SK-N-SH (cell line): ENCODE results near the gene KRT14. TPM values are rescaled to one million over a fixed set of nuclear protein-coding genes. Genes with fewer than 3 reads are reported as not detected.

Experiments used
- CTCF ChIA-PET: fragments of 300-600, 350-600 bp; formaldehyde crosslinking; extraction: SDS; loops from one replicate; lab custom pipeline; 2021; lab: Yijun Ruan, JAX
- POLR2A ChIA-PET: fragments of 350-600 bp; sonication (Branson Sonifier 250); formaldehyde crosslinking; extraction: SDS; loops from one replicate; lab custom pipeline; 2020; ENCODE audit warnings: antibody characterized with exemption, inconsistent platforms; lab: Yijun Ruan, JAX
- DNase-seq: peaks from one replicate; pipeline ENCODE4 v3.0.0; 2012
- H2AFZ ChIP-seq: fragments of 200-600 bp; sonication (generic); 2 replicates; pipeline ENCODE4 v1.8.1; 2016; ENCODE audit warnings: antibody characterized with exemption, mild to moderate bottlenecking, low read depth
- H3F3A ChIP-seq: fragments of 200-600 bp; sonication (generic); replicated peaks from 2 replicates; pipeline ENCODE3; 2016; ENCODE audit warnings: antibody characterized with exemption, mild to moderate bottlenecking; ENCODE audit not compliant: insufficient read depth
- H3K27ac ChIP-seq, 2 experiments: fragments of 200-500 bp in 1 of 2; fragments of 200-600 bp in 1 of 2; sonication (Bioruptor generic) in 1 of 2; sonication (generic), shearing (Covaris generic) in 1 of 2; 2 replicates each; pipeline versions ENCODE4 v1.5.1 to v1.6.1; 2014 to 2016; ENCODE audit warnings: low read depth in 2 of 2, inconsistent platforms in 1 of 2, low read length in 1 of 2, mild to moderate bottlenecking in 1 of 2, mixed read lengths in 1 of 2
- H3K27me3 ChIP-seq: fragments of 200-600 bp; sonication (generic), shearing (Covaris generic); 2 replicates; pipeline ENCODE4 v1.6.1; 2016; ENCODE audit warnings: mixed run types; ENCODE audit not compliant: insufficient read depth
- H3K36me3 ChIP-seq, 2 experiments: fragments of 200-500 bp in 1 of 2; fragments of 200-600 bp in 1 of 2; sonication (Bioruptor generic) in 1 of 2; sonication (generic) in 1 of 2; replicated peaks in 1 of 2; 2 replicates each; pipeline versions ENCODE3 to v1.5.1; 2014 to 2016; ENCODE audit warnings: low read length in 1 of 2, mild to moderate bottlenecking in 1 of 2; ENCODE audit not compliant: insufficient read depth in 2 of 2, control insufficient read depth in 1 of 2
- H3K4me1 ChIP-seq, 2 experiments: fragments of 200-500 bp in 1 of 2; fragments of 200-600 bp in 1 of 2; sonication (Bioruptor generic) in 1 of 2; sonication (generic), shearing (Covaris generic) in 1 of 2; 2 replicates each; pipeline versions ENCODE4 v1.5.1 to v1.6.1; 2014 to 2016; ENCODE audit warnings: low read depth in 1 of 2, low read length in 1 of 2, mixed run types in 1 of 2; ENCODE audit not compliant: insufficient read depth in 2 of 2, control insufficient read depth in 1 of 2
- H3K4me2 ChIP-seq: fragments of 200-600 bp; sonication (generic), shearing (Covaris generic); 2 replicates; pipeline ENCODE4 v1.6.1; 2017; ENCODE audit warnings: mixed run types
- H3K4me3 ChIP-seq, 2 experiments: fragments of 200-500 bp in 1 of 2; fragments of 200-600 bp in 1 of 2; sonication (Bioruptor generic) in 1 of 2; sonication (generic), shearing (Covaris generic) in 1 of 2; 2 replicates each; pipeline versions ENCODE4 v1.5.1 to v1.8.1; 2014 to 2016; ENCODE audit warnings: low read depth in 2 of 2, inconsistent platforms in 1 of 2, low read length in 1 of 2, mild to moderate bottlenecking in 1 of 2, mixed read lengths in 1 of 2, moderate library complexity in 1 of 2
- H3K79me2 ChIP-seq: fragments of 200-600 bp; sonication (generic); 2 replicates; pipeline ENCODE4 v1.8.1; 2017; ENCODE audit warnings: mild to moderate bottlenecking; ENCODE audit not compliant: insufficient read depth
- H3K9ac ChIP-seq: fragments of 200-600 bp; sonication (generic); 2 replicates; pipeline ENCODE4 v1.6.1; 2017; ENCODE audit warnings: mixed run types
- H3K9me2 ChIP-seq: fragments of 200-600 bp; sonication (generic); 2 replicates; pipeline ENCODE4 v1.6.1; 2017; ENCODE audit warnings: mixed run types
- H3K9me3 ChIP-seq: fragments of 200-600 bp; sonication (generic); 2 replicates; pipeline ENCODE4 v1.6.1; 2017; ENCODE audit warnings: mixed run types, mild to moderate bottlenecking, moderate library complexity
- H4K20me1 ChIP-seq: fragments of 200-600 bp; sonication (generic); 2 replicates; pipeline ENCODE4 v1.6.1; 2017; ENCODE audit warnings: mild to moderate bottlenecking, mixed run types; ENCODE audit not compliant: insufficient read depth
- CHD2 ChIP-seq: fragments of 150-350 bp; IDR thresholded peaks from 2 replicates; pipeline ENCODE4 v1.6.1; 2018; ENCODE audit warnings: low read length; ENCODE audit not compliant: partially characterized antibody
- ELF1 ChIP-seq: IDR thresholded peaks from 2 replicates; pipeline ENCODE4 v1.4.0; 2012
- FOSL2 ChIP-seq: IDR thresholded peaks from 2 replicates; pipeline ENCODE4 v1.4.0; 2012; ENCODE audit warnings: low read depth, mild to moderate bottlenecking, moderate library complexity, borderline replicate concordance
- FOXJ3 ChIP-seq: sonication (generic); formaldehyde crosslinking; IDR thresholded peaks from 2 replicates; pipeline ENCODE4 v1.5.1; 2020; ENCODE audit warnings: mild to moderate bottlenecking, missing genetic modification reagents
- FOXM1 ChIP-seq: IDR thresholded peaks from 2 replicates; pipeline ENCODE4 v1.4.0; 2012; ENCODE audit warnings: low read depth, mild to moderate bottlenecking
- GATA2 ChIP-seq: sonication (generic); formaldehyde crosslinking; IDR thresholded peaks from 2 replicates; pipeline ENCODE4 v1.5.0; 2020; ENCODE audit warnings: mild to moderate bottlenecking, missing genetic modification reagents
- JUND ChIP-seq: IDR thresholded peaks from 2 replicates; pipeline ENCODE4 v1.4.0; 2012
- MXI1 ChIP-seq: IDR thresholded peaks from 2 replicates; pipeline ENCODE4 v1.6.1; 2012; ENCODE audit warnings: mild to moderate bottlenecking, low read depth, low read length, improper control_type of control experiment
- NFIC ChIP-seq: IDR thresholded peaks from 2 replicates; pipeline ENCODE4 v1.4.0; 2012; ENCODE audit warnings: borderline replicate concordance
- RAD21 ChIP-seq: IDR thresholded peaks from 2 replicates; pipeline ENCODE4 v1.6.1; 2012; ENCODE audit warnings: mild to moderate bottlenecking, low read length
- RCOR1 ChIP-seq: fragments of 150-350 bp; IDR thresholded peaks from 2 replicates; pipeline ENCODE4 v1.6.1; 2017; ENCODE audit warnings: antibody characterized with exemption, low read length
- RXRA ChIP-seq: IDR thresholded peaks from 2 replicates; pipeline ENCODE4 v1.4.0; 2012; ENCODE audit warnings: low read depth, mild to moderate bottlenecking, borderline replicate concordance
- SIN3A ChIP-seq: IDR thresholded peaks from 2 replicates; pipeline ENCODE4 v1.6.1; 2012; ENCODE audit warnings: low read depth, mild to moderate bottlenecking, low read length, moderate library complexity, borderline replicate concordance
- SMC3 ChIP-seq: IDR thresholded peaks from 2 replicates; pipeline ENCODE4 v1.6.1; 2012; ENCODE audit warnings: low read depth, low read length, improper control_type of control experiment
- TAF1 ChIP-seq: IDR thresholded peaks from 2 replicates; pipeline ENCODE4 v1.6.1; 2012; ENCODE audit warnings: low read depth, mild to moderate bottlenecking, low read length, moderate library complexity, borderline replicate concordance
- TCF12 ChIP-seq: IDR thresholded peaks from 2 replicates; pipeline ENCODE4 v1.4.0; 2012
- TEAD4 ChIP-seq: IDR thresholded peaks from 2 replicates; pipeline ENCODE4 v1.4.0; 2012; ENCODE audit warnings: mild to moderate bottlenecking, borderline replicate concordance; ENCODE audit not compliant: insufficient read depth
- YY1 ChIP-seq: IDR thresholded peaks from 2 replicates; pipeline ENCODE4 v1.4.0; 2012; ENCODE audit warnings: low read depth, mild to moderate bottlenecking
- WGBS: methylation state at CpG from one replicate; pipeline ENCODE4 v1.1.6; 2017; ENCODE audit warnings: low lambda C conversion rate; 5-methylcytosine and 5-hydroxymethylcytosine counted together
- polyA plus RNA-seq, 3 experiments: library from polyadenylated mRNA; depleted of rRNA; stranded (reverse); fragments of >200 nt; gene quantifications; 2 replicates each; pipeline ENCODE4 v1.2.3, GENCODE V29; 2012
- TF ChIP-seq, protein P1 (sequence below): IDR thresholded peaks from 2 replicates; pipeline ENCODE4; 2012
- TF ChIP-seq, protein P2 (sequence below): IDR thresholded peaks from 2 replicates; pipeline ENCODE4 v1.4.0; 2012; ENCODE audit warnings: low read depth, borderline replicate concordance
- TF ChIP-seq, protein P3 (sequence below): fragments of 150-350 bp; IDR thresholded peaks from 2 replicates; pipeline ENCODE4 v1.6.1; 2016; ENCODE audit warnings: mild to moderate bottlenecking, low read depth, low read length
- TF ChIP-seq, protein P4 (sequence below): IDR thresholded peaks from 2 replicates; pipeline ENCODE4 v1.4.0; 2012; ENCODE audit warnings: low read depth
- TF ChIP-seq, protein P5 (sequence below): IDR thresholded peaks from 2 replicates; pipeline ENCODE4 v1.4.0; 2012; ENCODE audit warnings: low read depth, borderline replicate concordance
- TF ChIP-seq, protein P6 (sequence below): fragments of 200-600 bp; sonication (generic); IDR thresholded peaks from 2 replicates; pipeline ENCODE4 v1.6.1; 2017; ENCODE audit warnings: antibody characterized with exemption, mild to moderate bottlenecking, moderate library complexity

KRT14 gene
- polyA plus RNA-seq, 1 of the 3 experiments (the other 2 are of a cell fraction): not detected

DNA sequence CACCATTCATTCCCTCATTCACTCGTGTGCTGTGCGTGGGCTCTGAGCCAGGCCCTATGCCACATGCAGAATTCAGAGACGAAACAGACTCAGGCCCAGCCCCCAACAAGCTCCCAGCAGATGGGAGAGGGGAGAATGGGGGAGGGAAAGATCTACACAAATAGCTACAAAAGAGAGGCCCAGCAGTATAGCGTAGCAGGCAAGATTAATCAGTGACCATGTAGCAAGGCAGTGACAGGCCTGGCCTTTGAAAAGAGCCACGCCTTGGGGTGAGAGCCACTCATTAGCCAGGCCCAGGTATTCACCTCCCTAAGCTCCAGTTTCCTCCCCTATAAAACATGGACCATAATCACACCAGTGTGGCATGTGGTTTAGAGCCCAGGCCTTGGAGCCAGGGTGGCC is 42.2 kb downstream of the KRT14 start:
- H3K9me3 ChIP-seq: no peaks in the 10 kb centered on the region
- peak; percentile 56 for DNase-seq
- H4K20me1 ChIP-seq: no peaks in the 10 kb centered on the region
- H3K4me3 ChIP-seq: no peak overlapping the region
- no peaks in the 10 kb centered on the region for H3K27me3 ChIP-seq
- peak overlapping the region; percentile 40; the same call in 1 of the 2 replicates for H3K4me2 ChIP-seq
- no peaks in the 10 kb centered on the region for H3K79me2 ChIP-seq
- H3K9ac ChIP-seq: no peak overlapping the region
- H3K36me3 ChIP-seq: no peaks in the 10 kb centered on the region
- H3K4me1 ChIP-seq: peaks cover 17 to 34% of the 10 kb centered on the region in 2 experiments; a peak in 3 of 4 replicates
- H2AFZ ChIP-seq: no peak overlapping the region
- H3K27ac ChIP-seq: peak overlapping the region in 1 of 2 experiments; percentile 79; a peak in 2 of 4 replicates
- no peaks in the 10 kb centered on the region for H3K9me2 ChIP-seq
- POLR2A ChIA-PET: interaction anchor here (0.6 to 1.6 kb wide), 4 partner anchors 15 to 149 kb away, joined by 3 to 16 read pairs (median 5); partner anchors contain the start of gene EIF1
- 28% methylated on average over 5 of the region's 5 CpGs for WGBS
- CTCF ChIA-PET: interaction anchor here (0.8 to 25.5 kb wide), 13 partner anchors 10 to 634 kb away, joined by 3 to 646 read pairs (median 4); no protein-coding TSS in a partner anchor
- peaks cover 28% of the 10 kb centered on the region for H3F3A ChIP-seq
- TF ChIP-seq RXRA (no peak), CHD2 (peak; percentile 97), FOXJ3 (CRISPR knock-in tag) (no peak), TCF12 (peak; percentile 85), FOSL2 (no peak), SMC3 (peak; percentile 17; the same call in 1 of the 2 replicates), MXI1 (0 out of 2 replicates have a peak, but pooled peaks have one; percentile 44), FOXM1 (no peak), TAF1 (no peak), JUND (no peak), YY1 (no peak), TEAD4 (no peak), GATA2 (CRISPR knock-in tag) (peak; percentile 36; the same call in 1 of the 2 replicates), SIN3A (no peak), RCOR1 (peak; percentile 34; the same call in 1 of the 2 replicates), RAD21 (peak; percentile 25), ELF1 (no peak), NFIC (peak; percentile 60)
- TF ChIP-seq, protein P1, sequence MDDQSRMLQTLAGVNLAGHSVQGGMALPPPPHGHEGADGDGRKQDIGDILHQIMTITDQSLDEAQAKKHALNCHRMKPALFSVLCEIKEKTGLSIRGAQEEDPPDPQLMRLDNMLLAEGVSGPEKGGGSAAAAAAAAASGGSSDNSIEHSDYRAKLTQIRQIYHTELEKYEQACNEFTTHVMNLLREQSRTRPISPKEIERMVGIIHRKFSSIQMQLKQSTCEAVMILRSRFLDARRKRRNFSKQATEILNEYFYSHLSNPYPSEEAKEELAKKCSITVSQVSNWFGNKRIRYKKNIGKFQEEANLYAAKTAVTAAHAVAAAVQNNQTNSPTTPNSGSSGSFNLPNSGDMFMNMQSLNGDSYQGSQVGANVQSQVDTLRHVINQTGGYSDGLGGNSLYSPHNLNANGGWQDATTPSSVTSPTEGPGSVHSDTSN: peak; percentile 42
- TF ChIP-seq, protein P2, sequence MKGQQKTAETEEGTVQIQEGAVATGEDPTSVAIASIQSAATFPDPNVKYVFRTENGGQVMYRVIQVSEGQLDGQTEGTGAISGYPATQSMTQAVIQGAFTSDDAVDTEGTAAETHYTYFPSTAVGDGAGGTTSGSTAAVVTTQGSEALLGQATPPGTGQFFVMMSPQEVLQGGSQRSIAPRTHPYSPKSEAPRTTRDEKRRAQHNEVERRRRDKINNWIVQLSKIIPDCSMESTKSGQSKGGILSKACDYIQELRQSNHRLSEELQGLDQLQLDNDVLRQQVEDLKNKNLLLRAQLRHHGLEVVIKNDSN: no peak
- TF ChIP-seq, protein P3, sequence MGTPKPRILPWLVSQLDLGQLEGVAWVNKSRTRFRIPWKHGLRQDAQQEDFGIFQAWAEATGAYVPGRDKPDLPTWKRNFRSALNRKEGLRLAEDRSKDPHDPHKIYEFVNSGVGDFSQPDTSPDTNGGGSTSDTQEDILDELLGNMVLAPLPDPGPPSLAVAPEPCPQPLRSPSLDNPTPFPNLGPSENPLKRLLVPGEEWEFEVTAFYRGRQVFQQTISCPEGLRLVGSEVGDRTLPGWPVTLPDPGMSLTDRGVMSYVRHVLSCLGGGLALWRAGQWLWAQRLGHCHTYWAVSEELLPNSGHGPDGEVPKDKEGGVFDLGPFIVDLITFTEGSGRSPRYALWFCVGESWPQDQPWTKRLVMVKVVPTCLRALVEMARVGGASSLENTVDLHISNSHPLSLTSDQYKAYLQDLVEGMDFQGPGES: no peak
- TF ChIP-seq, protein P4, sequence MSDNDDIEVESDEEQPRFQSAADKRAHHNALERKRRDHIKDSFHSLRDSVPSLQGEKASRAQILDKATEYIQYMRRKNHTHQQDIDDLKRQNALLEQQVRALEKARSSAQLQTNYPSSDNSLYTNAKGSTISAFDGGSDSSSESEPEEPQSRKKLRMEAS: peak; percentile 52; the same call in 1 of the 2 replicates
- TF ChIP-seq, protein P5, sequence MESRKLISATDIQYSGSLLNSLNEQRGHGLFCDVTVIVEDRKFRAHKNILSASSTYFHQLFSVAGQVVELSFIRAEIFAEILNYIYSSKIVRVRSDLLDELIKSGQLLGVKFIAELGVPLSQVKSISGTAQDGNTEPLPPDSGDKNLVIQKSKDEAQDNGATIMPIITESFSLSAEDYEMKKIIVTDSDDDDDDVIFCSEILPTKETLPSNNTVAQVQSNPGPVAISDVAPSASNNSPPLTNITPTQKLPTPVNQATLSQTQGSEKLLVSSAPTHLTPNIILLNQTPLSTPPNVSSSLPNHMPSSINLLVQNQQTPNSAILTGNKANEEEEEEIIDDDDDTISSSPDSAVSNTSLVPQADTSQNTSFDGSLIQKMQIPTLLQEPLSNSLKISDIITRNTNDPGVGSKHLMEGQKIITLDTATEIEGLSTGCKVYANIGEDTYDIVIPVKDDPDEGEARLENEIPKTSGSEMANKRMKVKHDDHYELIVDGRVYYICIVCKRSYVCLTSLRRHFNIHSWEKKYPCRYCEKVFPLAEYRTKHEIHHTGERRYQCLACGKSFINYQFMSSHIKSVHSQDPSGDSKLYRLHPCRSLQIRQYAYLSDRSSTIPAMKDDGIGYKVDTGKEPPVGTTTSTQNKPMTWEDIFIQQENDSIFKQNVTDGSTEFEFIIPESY: no peak
- TF ChIP-seq, protein P6, sequence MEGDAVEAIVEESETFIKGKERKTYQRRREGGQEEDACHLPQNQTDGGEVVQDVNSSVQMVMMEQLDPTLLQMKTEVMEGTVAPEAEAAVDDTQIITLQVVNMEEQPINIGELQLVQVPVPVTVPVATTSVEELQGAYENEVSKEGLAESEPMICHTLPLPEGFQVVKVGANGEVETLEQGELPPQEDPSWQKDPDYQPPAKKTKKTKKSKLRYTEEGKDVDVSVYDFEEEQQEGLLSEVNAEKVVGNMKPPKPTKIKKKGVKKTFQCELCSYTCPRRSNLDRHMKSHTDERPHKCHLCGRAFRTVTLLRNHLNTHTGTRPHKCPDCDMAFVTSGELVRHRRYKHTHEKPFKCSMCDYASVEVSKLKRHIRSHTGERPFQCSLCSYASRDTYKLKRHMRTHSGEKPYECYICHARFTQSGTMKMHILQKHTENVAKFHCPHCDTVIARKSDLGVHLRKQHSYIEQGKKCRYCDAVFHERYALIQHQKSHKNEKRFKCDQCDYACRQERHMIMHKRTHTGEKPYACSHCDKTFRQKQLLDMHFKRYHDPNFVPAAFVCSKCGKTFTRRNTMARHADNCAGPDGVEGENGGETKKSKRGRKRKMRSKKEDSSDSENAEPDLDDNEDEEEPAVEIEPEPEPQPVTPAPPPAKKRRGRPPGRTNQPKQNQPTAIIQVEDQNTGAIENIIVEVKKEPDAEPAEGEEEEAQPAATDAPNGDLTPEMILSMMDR: no peak
